GM18517 (cell line): Measurements from ENCODE around the gene ARHGAP5.
"Not testable (repeated sequence)": the region's sequence is repeated elsewhere in the genome, so short reads cannot be mapped to it uniquely, and the experiment has no call there.

Experiments
- ATAC-seq: cut with Tn5 transposase; IDR thresholded peaks from one replicate; pipeline ENCODE4 v1.9.1; 2021; ENCODE audit warnings: mild to moderate bottlenecking, moderate library complexity; ENCODE audit not compliant: unreplicated experiment

ARHGAP5 gene

GRCh38 chr14:32109676-32110547, 32.8 kb downstream of the ARHGAP5 start:
- no peak for ATAC-seq

- ATAC-seq, result no peak
Observed at GRCh38 chr14:32110548-32110896, 33.4 kb downstream of the ARHGAP5 start.

DNA sequence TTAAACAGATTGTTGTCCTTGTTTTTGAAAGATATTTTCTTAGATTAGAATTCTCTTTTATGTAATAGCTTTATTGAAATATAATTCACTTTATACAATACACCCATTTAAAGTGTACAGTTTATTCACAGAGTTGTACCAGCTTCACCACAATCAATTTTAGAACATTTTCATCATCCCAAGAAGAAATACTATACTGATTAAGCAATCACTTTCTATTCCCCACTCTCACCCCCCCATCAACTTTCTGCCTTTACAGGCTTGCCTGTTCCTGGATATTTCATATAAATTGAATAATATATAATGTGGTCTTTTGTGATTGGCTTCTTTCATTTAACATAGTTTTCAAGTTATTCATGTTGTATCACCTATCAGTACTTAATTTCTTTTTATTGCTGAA, 44.4 kb downstream of the ARHGAP5 start:
- ATAC-seq, result no peak

- no peak for ATAC-seq
Observed at GRCh38 chr14:32121948-32122347, 44.8 kb downstream of the ARHGAP5 start.

DNA sequence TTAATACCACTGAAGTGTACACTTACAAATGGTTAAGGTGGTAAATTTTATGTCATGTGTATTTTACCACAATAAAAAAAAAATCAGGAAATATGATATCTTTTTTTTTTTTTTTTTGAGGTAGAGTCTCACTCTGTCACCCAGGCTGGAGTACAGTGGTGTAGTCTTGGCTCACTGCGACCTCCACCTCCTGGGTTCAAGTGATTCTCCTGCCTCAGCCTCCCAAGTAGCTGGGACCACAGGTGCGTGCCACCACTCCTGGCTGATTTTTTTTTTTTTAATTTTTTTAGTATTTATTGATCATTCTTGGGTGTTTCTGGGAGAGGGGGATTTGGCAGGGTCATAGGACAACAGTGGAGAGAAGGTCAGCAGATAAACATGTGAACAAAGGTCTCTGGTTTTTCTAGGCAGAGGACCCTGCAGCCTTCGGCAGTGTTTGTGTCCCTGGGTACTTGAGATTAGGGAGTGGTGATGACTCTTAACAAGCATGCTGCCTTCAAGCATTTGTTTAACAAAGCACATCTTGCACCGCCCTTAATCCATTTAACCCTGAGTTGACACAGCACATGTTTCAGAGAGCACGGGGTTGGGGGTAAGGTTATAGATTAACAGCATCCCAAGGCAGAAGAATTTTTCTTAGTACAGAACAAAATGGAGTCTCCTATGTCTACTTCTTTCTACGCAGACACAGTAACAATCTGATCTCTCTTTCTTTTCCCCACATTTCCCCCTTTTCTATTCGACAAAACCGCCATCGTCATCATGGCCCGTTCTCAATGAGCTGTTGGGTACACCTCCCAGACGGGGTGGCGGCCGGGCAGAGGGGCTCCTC, 50.0 kb downstream of the ARHGAP5 start:
- not testable (repeated sequence) for ATAC-seq

GRCh38 chr14:32127731-32128654, 50.9 kb downstream of the ARHGAP5 start:
- ATAC-seq, result not testable (repeated sequence)

DNA sequence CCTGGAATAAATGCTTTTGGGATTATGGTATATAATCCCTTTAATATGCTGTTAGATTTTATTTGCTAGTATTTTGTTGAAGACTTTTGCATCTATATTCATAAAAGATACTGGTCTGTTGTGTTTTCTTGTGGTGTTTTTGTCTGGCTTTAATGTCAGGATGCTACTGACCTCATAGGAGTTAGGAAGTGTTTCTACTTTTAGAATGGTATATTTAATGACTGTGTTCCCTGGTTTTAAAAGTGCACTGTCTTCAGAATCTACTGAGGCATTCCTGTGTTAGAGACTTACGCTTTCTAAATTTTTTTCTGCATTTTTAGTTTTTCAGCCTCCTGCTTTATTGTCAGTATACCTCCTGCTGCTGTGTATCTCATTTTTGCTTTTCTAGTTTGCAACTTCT, 51.6 kb downstream of the ARHGAP5 start:
- ATAC-seq, result no peak

- no peak for ATAC-seq
Observed at GRCh38 chr14:32129124-32129523, 52.0 kb downstream of the ARHGAP5 start.

DNA sequence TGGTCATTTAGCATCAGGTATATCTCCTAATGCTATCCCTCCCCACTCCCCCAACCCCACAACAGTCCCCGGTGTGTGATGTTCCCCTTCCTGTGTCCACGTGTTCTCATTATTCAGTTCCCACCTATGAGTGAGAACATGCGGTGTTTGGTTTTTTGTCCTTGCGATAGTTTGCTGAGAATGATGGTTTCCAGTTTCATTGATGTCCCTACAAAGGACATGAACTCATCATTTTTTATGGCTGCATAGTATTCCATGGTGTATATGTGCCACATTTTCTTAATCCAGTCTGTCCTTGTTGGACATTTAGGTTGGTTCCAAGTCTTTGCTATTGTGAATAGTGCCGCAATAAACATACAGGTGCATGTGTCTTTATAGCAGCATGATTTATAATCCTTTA, 54.6 kb downstream of the ARHGAP5 start:
- ATAC-seq, result not testable (repeated sequence)

DNA sequence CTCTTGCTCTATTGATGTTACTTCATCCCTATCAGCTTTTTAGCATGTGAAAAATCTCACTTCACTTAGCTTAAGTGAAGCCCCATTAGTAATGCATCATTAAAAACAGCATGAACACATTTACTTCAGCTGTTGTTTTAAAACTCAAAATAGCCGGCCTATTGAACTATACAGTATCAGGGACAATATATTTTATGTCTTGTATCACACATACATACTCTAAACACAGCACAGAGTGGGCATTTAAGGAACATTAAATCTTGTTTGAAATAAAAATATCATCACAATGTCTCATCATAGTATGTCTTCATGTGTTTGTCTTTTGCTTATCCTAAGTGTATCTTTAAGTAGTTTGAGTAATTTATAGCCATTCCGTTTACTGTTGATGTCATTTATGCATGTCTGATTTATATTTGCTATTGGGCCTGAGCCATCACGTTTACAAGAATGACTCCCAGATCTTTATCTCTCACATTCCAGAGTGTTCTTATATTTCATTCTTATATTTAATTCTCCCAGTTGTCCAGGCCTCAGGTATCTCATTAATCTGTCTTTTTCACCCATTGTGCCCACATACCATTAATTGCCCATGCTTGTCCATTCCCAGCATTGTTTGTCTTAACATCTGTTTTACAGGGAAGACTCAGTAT, 57.5 kb downstream of the ARHGAP5 start:
- ATAC-seq, result no peak

DNA sequence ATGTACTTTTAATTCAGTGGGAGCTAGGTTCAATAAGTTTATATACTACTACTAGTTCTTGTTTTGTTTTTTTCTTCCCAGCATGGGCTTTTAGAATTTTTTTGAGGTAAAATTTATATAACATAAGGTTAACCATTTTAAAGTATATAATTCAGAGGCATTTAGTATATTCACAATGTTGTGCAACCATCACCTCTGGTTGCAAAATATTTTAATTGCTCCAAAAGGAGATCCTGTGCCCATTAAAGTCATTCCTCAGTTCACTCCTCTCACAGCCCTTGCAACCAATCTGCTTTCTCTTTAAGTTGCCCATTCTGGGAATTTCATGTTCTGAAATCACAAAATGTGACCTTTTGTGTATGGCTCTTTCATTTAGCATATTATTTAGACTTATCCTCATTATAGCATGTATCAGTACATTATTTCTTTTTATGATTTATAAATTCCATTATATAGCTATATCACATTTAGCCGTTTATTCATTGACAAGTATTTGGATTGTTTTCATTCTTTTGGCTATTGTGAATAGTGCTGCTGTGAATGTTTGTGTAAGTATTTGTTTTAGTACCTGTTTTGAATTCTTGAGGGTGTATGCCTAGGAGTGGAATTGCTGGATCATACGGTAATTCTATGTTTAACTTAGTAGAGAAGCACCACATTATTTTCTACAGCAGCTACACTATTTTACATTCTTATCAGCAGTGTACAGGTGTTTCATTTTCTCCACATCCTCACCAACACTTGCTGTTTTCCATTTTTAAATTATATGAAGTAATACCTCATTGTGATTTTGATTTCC, 59.1 kb downstream of the ARHGAP5 start:
- no peak for ATAC-seq

- ATAC-seq, result no peak
Observed at GRCh38 chr14:32137313-32137712, 60.2 kb downstream of the ARHGAP5 start.

GRCh38 chr14:32137892-32138291, 60.8 kb downstream of the ARHGAP5 start:
- ATAC-seq, result no peak

GRCh38 chr14:32142341-32142740, 65.2 kb downstream of the ARHGAP5 start:
- ATAC-seq, result no peak

DNA sequence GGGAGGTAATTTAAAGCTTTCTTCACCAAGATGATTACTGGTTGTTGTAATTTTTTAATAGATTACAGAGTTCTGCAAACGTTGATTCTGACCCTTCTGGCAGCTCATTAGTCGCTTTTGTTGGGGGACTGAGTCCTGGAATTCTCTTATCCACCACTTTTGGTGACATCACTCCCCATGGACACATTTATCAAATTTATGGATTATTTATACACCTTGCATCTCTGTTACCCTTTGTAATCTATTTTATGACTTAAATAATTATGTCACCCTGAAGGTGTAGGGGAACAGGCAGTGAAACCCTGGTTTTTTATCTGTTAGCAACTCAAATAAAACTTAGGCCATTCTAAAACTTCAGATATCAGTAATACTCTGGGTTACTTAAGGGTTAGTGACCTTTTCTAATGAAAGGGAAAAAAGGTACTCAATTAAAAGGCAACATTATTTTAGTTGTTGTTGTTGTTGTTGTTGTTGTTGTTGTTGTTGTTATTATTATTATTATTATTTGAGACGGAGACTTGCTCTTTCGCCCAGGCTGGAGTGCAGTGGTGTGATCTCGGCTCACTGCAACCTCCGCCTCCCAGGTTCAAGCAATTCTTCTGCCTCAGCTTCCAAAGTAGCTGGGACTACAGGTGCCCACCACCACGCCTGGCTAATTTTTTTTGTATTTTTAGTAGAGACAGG, 65.8 kb downstream of the ARHGAP5 start:
- ATAC-seq, result no peak

- ATAC-seq, result no peak
Observed at GRCh38 chr14:32150392-32150791, 73.3 kb downstream of the ARHGAP5 start.

GRCh38 chr14:32166029-32166428, 88.9 kb downstream of the ARHGAP5 start:
- no peak for ATAC-seq

DNA sequence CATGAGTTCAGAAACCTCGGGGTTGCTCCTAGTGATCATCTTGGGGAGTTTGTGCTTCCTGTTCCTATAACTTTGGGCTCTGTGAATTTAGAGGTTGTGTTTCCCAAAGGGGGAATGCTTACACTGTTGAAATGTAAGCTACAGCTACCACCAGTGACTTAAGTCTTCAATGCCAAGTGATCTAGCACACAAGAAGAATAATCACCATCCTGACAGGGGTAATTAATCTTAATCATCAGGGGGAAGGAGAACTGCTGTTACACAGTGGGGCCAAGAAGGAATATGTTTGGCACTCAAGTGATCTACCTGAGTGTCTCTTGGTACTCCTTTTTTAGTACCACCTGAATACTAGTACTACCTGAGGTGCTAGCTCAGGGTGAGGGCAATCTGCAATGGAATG, 89.8 kb downstream of the ARHGAP5 start:
- ATAC-seq, result no peak

DNA sequence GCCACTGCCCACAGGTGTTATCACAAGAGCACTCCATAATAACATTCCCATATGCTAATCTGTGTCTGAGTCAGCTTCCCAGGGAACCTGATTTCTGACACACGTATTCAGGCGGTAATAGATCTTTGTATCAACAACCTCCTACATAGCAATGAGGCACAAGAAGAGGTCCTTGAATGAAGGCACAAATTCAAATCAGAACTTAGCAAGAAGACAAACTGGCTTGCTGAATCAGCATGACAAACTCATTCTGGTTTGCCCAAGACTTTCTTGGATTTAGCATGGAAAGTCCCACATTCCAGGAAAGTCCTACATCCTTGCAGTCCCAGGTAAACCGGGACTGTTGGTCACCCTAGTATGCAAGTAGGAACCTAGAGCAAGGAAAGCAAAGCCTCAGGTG, 90.8 kb downstream of the ARHGAP5 start:
- ATAC-seq, result no peak
